Raji (cell line): ENCODE results near the gene LKAAEAR1.

Experiments used
- POLR2A ChIP-seq: IDR thresholded peaks from 2 replicates; pipeline ENCODE4 v1.6.1; 2011; ENCODE audit warnings: low read depth, low read length, control low read depth; ENCODE audit not compliant: insufficient read depth

The LKAAEAR1 gene

GRCh38 chr20:64056639-64056888 lies 27.6 kb downstream of the LKAAEAR1 start:
- TF ChIP-seq POLR2A, result no peak

- no peak for TF ChIP-seq POLR2A
Observed at GRCh38 chr20:64055893-64056638, 28.1 kb downstream of the LKAAEAR1 start.

DNA sequence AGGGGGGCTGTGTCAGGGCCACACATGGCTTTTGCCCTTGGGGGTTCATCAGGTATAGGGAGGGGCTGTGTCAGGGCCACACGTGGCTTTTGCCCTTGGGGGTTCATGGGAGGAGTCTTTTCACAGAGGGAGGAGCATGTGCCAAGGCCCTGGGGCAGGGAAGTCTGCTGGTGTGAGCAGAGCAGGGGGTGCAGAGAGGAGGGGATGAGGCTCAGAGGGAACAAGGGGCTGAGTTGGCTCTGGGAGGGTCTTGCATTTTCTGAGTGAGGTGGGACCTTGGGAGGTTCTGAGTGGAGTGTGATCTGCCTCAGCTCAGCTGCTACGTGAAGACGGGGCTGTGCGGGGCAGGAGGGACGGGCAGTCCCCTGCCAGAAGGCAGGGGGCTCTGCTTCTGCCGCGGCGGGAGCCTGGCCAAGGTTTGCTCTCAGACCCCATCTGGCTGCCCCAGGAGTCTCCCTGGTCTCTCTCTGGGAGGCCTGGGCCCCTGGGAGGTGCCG lies 28.8 kb downstream of the LKAAEAR1 start:
- TF ChIP-seq POLR2A, result no peak

GRCh38 chr20:64053841-64054661 lies 30.1 kb downstream of the LKAAEAR1 start:
- TF ChIP-seq POLR2A, result no peak

- TF ChIP-seq POLR2A, result no peak
Observed at GRCh38 chr20:64052987-64053840, 31.0 kb downstream of the LKAAEAR1 start.

- TF ChIP-seq POLR2A, result no peak
Observed at GRCh38 chr20:64052326-64052722, 31.9 kb downstream of the LKAAEAR1 start.

DNA sequence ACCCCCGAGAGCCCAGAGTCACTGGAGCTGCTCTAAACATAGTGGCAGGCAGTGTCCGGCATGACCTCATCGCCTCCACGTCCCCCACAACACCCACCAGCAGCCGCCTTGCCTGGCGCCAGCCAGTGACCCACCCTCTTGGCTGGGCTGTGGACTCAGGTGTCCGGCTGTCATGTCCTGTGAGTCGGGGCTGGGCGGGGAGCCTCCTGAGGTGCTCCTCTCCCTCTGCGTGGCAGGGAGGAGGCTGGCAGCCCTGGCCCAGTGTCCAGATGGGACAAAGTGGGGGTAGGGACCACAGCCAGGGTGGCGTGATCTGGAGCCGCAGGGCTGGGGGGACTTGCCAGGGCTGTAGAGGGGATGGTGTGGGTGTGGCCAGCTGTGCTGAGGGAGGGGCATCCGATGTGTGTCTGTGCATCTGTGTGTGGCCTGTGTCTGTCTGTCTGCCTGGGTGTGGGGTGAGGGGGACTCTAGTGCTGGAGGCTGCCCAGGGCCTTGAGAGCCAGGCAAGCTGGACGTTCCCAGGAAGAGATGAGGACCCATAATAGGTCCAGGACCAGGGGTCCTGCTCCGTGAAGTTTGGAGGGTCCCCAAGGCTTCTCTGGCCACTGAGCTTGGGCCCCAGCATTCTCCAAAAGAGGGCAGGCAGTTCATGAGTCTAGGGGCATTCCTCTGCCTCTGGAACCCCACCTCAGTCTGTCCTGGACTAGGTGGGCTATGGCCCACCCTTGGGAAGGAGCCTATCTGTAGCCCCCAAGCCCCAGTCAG lies 32.5 kb downstream of the LKAAEAR1 start:
- no peak for TF ChIP-seq POLR2A

- no peak for TF ChIP-seq POLR2A
Observed at GRCh38 chr20:64051033-64051452, 33.2 kb downstream of the LKAAEAR1 start.

DNA sequence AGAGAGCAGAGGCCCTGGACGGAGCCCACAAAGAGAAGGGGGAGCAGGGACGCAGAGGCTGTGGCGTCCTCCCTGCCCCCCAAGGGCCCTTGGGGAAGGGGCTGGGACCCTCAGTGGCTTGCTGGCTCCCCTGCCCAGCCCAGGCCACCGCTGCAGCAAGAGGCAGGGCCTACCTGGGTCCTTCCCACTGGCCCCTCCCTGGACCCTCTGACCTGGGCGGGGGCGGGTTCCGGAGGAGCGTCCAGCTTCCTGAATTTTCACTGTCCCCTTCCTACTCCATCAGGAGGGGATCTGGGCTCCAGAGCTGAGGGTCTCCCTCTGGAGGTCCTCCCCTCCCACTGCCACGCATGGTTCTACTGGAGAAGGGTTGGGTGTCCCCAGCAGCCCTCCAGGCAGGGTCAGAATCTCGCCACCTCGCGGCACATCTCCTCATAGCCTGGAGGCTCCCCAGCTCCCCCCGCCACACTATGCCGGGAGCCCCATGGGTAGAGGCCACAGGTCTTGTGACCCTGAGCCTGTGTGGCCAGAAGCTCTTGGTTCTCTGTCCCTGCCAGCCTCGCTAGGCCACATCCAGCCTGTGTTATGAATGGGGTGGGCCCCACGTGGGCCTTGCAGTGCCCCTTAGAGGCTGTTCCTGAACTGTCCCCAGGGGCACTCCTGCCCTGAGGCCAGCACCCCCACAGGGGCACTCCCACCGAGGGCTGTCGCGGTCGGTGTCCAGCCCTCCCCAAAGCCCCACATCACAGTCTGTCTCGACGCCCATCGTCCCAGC lies 33.8 kb downstream of the LKAAEAR1 start:
- no peak for TF ChIP-seq POLR2A

GRCh38 chr20:64049878-64050260 lies 34.3 kb downstream of the LKAAEAR1 start:
- TF ChIP-seq POLR2A, result no peak

DNA sequence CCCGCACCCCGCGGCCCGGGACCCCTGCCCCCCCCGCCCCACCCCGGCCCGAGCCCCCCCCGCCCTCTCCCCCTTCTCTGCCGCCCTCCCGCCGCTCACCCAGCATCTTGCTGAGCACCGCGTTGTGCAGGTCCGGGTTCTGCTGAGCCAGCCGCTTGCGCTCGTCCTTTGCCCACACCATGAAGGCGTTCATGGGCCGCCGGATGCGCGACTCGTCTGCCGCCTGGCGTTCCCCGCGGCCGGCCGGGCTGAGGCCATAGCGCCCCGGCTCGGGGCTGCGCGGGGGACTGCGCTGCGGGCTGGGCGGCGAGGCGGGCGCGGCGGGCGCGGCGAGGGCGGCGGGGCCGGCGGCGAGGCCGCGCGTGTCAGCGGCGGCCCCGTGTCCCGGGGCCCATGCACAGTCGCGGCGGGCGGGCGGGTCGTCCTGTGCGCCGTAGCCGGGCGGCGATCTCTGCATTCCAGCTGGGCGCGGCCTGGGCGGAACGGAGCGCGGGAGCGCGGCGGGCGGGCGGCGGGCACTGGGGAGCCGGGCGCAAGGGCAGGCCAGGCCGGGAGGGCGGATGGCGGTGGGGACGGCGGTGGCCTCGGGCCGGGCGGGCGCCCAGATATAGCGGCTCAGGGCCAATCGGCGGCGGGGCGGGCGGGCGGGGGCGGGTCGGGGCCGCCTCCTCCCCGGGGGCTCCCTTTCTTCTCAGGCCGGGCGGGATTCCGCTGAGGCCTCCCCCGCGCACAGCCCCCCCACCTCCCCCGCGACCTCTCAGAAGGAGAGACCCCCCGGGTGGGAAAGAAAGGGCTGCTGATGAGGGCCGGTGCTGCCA lies 34.9 kb downstream of the LKAAEAR1 start, which contains the start of gene SOX18:
SOX18 (minus strand) TSS at position 580 of the 818 bp plus-strand sequence; CDS start at position 457, 123 bp downstream.
- TF ChIP-seq POLR2A, result no peak

DNA sequence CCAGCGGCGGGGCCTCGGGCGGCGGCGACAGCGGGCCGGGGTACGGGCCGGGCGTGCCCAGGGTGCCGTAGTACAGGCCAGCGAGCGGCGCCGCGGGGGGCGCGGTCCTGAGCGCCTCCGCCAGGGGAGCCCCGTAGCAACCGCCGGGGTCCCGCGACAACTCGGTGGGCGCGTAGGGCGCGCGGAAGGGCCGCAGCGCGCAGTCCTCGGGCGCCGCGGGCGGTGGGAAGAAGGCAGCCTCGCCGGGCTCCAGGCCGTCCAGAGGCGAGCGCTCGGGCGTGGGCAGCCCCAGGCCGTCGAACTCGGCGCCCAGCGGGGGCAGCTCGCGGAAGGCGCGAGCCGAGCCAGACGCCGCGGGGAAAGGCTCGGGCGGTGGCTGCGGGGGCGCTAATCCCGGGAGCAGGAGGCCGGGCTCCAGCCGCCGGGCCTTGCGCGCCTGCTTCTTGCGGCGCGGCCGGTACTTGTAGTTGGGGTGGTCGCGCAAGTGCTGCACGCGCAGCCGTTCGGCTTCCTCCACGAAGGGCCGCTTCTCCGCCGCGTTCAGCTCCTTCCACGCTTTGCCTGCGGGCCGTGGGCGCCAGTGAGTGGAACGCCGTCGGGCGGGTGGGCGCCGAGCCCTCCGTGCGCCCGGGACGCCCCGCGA lies 35.7 kb downstream of the LKAAEAR1 start:
- TF ChIP-seq POLR2A, result no peak
